NT2/D1 (cell line): Measurements from ENCODE around the gene NDC80.
"Not testable (repeated sequence)": the region's sequence is repeated elsewhere in the genome, so short reads cannot be mapped to it uniquely, and the experiment has no call there.

Experiments
- SUZ12 ChIP-seq: IDR thresholded peaks from 2 replicates; pipeline ENCODE4 v1.6.1; 2011; ENCODE audit not compliant: insufficient read length, insufficient read depth; ENCODE audit errors: extremely low read depth
- YY1 ChIP-seq: IDR thresholded peaks from 2 replicates; pipeline ENCODE4 v1.6.1; 2011; ENCODE audit not compliant: insufficient read length, insufficient read depth
- ZNF274 ChIP-seq: IDR thresholded peaks from 2 replicates; pipeline ENCODE4 v1.6.1; 2011; ENCODE audit warnings: mild to moderate bottlenecking, low read depth, low read length

- TF ChIP-seq SUZ12, YY1, ZNF274: not testable (repeated sequence)
These were observed 89.5 kb downstream of the NDC80 start for GRCh38 chr18:2660849-2661248.
